ENCODE data around the gene IGF1R.
A peak's percentile ranks its signal among the peaks of the same experiment; 100 is the strongest.

Gene IGF1R

GRCh38 chr15:98647774-98648653 is at the start of gene IGF1R:
Gene IGF1R, plus strand, starts transcription at chr15:98648539. Its CDS starts 1,043 bp downstream, at chr15:98649582.
- H3K4me3 ChIP-seq (ENCODE audit: low read depth, low read length), result peak within 1 kb of the TSS; percentile 60
- TF ChIP-seq CTCF (IDR thresholded peaks at IDR 0.05; ENCODE audit: borderline replicate concordance, insufficient read depth, low read depth, low read length), result no peak

- TF ChIP-seq CTCF (IDR thresholded peaks at IDR 0.05; ENCODE audit: borderline replicate concordance, insufficient read depth, low read depth, low read length), result no peak
- no peak overlapping the region for H3K4me3 ChIP-seq (ENCODE audit: low read depth, low read length)
Observed at GRCh38 chr15:98599909-98600691, 48.2 kb upstream of the IGF1R start.

GRCh38 chr15:98604983-98605382 is 43.4 kb upstream of the IGF1R start:
- no peak for TF ChIP-seq CTCF (IDR thresholded peaks at IDR 0.05; ENCODE audit: borderline replicate concordance, insufficient read depth, low read depth, low read length)

GRCh38 chr15:98609144-98609852 is 39.0 kb upstream of the IGF1R start:
- no peak for TF ChIP-seq CTCF (IDR thresholded peaks at IDR 0.05; ENCODE audit: borderline replicate concordance, insufficient read depth, low read depth, low read length)
- no peak overlapping the region for H3K4me3 ChIP-seq (ENCODE audit: low read depth, low read length)

More at GRCh38 chr15:98604983-98605382, 43.4 kb upstream of the IGF1R start:
- no peak overlapping the region for H3K4me3 ChIP-seq (ENCODE audit: low read depth, low read length)

GRCh38 chr15:98610991-98611390 is 37.3 kb upstream of the IGF1R start:
- no peak for TF ChIP-seq CTCF (IDR thresholded peaks at IDR 0.05; ENCODE audit: borderline replicate concordance, insufficient read depth, low read depth, low read length)
- no peak overlapping the region for H3K4me3 ChIP-seq (ENCODE audit: low read depth, low read length)

- no peak for TF ChIP-seq CTCF (IDR thresholded peaks at IDR 0.05; ENCODE audit: borderline replicate concordance, insufficient read depth, low read depth, low read length)
- H3K4me3 ChIP-seq (ENCODE audit: low read depth, low read length), result no peak overlapping the region
Observed at GRCh38 chr15:98611808-98612207, 36.5 kb upstream of the IGF1R start.
